Left forelimb (tissue), 1 donor: Measurements from ENCODE around the gene EMC7.
"Not testable (repeated sequence)": the region's sequence is repeated elsewhere in the genome, so short reads cannot be mapped to it uniquely, and the experiment has no call there.

Experiments
- DNase-seq: peaks from one replicate; pipeline ENCODE4 v3.0.0-alpha.2; 2018; ENCODE audit warnings: low spot score

EMC7 gene

GRCh38 chr15:34084086-34084485 lies 17.6 kb downstream of the EMC7 start:
- DNase-seq, result no peak

- no peak for DNase-seq
Measured at GRCh38 chr15:34079904-34080303, 21.8 kb downstream of the EMC7 start.

GRCh38 chr15:34078900-34079299 lies 22.8 kb downstream of the EMC7 start:
- DNase-seq, result no peak

- DNase-seq, result no peak
Measured at GRCh38 chr15:34076785-34077184, 24.9 kb downstream of the EMC7 start.

- DNase-seq, result no peak
Measured at GRCh38 chr15:34070003-34070402, 31.7 kb downstream of the EMC7 start.

- no peak for DNase-seq
Measured at GRCh38 chr15:34065941-34066340, 35.7 kb downstream of the EMC7 start.

GRCh38 chr15:34065261-34065660 lies 36.4 kb downstream of the EMC7 start:
- no peak for DNase-seq

GRCh38 chr15:34064438-34064837 lies 37.2 kb downstream of the EMC7 start:
- no peak for DNase-seq

GRCh38 chr15:34059946-34060345 lies 41.7 kb downstream of the EMC7 start:
- DNase-seq, result no peak

GRCh38 chr15:34059476-34059875 lies 42.2 kb downstream of the EMC7 start:
- no peak for DNase-seq

- no peak for DNase-seq
Measured at GRCh38 chr15:34056911-34057310, 44.8 kb downstream of the EMC7 start.

GRCh38 chr15:34055868-34056595 lies 45.6 kb downstream of the EMC7 start:
- no peak for DNase-seq

- DNase-seq, result no peak
Measured at GRCh38 chr15:34054081-34054707, 47.5 kb downstream of the EMC7 start.

GRCh38 chr15:34050385-34050784 lies 51.3 kb downstream of the EMC7 start:
- not testable (repeated sequence) for DNase-seq

- DNase-seq, result no peak
Measured at GRCh38 chr15:34049112-34049511, 52.5 kb downstream of the EMC7 start.

GRCh38 chr15:34047893-34048775 lies 53.5 kb downstream of the EMC7 start:
- no peak for DNase-seq

- no peak for DNase-seq
Measured at GRCh38 chr15:34046471-34047145, 55.1 kb downstream of the EMC7 start.

- DNase-seq, result no peak
Measured at GRCh38 chr15:34043813-34044212, 57.8 kb downstream of the EMC7 start.

GRCh38 chr15:34043391-34043790 lies 58.3 kb downstream of the EMC7 start:
- DNase-seq, result no peak

- no peak for DNase-seq
Measured at GRCh38 chr15:34039790-34040113, 61.9 kb downstream of the EMC7 start.

GRCh38 chr15:34038871-34039789 lies 62.5 kb downstream of the EMC7 start, which contains the start of gene AVEN:
Gene AVEN, minus strand, starts transcription at chr15:34039204. Its CDS starts 158 bp downstream, at chr15:34039046.
- DNase-seq, result no peak
